ENCODE results near the gene TOP1.

Gene TOP1

DNA sequence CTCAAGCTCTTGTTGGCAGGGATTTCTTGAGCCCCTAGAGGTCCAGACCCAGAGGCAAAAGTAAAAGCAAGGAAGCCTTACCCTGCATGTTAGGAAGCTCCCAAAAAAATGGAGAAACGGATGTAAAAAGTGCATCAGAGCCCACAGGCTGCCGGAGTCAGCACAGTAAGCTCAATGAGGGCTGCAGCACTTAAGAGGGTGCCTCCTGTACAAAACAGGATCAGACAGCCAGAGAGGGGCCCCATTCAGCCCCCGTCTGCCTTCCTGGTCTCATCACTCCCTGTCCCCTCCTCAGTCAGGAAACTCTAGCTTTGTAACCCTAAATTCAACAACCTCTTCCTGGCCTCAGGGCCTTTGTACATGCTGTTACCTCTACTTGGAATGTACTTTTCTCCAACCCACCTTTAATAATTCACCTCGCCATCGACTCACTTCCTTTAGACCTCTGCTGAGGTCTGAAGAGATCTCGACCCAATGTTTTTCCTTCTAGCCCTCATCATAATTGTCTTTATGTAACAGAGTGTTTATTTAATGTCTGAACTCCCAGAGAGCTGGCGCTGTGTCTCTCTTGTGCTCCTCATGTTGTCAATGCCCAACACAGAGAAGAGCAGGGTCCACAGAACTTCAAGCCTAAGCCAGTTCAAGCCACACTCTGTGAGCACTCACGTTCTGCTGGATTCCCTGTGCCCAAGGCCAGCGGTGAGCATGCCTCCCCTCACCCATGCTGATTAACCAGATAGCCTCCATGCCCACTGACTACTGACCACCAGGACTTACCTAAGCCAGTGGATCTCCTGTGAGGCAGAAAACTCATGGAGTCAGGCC is 106.0 kb downstream of the TOP1 start:
- no peak for FAIRE-seq

DNA sequence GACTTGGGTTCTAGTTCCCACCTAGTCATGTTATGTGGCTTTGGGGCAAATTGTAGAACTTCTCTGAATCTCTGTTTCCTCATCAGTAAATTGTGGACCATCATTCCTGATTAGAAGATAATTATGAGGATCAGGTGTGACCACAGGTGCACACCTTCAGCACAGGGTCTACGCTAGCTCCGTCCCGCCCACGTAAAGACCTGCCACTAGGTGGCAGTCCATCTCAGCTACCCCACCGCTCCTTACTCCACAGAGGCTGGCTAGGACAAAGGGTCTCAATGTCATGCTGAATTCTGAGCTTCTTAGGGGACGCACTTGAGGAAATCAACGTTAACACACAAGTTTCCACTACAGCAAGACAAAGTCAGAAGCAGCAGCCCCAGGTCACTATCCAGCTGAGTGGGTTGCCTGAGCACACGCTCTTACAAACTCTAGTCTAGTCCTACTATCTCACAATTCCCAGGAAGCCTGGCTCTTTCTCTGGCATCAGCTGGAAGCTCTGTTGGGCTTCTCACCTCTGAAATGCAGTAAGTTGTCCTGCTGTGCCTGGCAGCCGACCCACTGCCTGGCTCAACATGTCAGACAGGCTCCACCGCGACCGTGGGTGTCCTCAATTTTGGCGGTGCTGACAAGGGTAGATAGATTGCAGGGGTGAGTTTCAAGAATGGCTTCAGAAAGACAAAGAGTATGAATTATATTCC is 106.7 kb downstream of the TOP1 start:
- no peak for FAIRE-seq

DNA sequence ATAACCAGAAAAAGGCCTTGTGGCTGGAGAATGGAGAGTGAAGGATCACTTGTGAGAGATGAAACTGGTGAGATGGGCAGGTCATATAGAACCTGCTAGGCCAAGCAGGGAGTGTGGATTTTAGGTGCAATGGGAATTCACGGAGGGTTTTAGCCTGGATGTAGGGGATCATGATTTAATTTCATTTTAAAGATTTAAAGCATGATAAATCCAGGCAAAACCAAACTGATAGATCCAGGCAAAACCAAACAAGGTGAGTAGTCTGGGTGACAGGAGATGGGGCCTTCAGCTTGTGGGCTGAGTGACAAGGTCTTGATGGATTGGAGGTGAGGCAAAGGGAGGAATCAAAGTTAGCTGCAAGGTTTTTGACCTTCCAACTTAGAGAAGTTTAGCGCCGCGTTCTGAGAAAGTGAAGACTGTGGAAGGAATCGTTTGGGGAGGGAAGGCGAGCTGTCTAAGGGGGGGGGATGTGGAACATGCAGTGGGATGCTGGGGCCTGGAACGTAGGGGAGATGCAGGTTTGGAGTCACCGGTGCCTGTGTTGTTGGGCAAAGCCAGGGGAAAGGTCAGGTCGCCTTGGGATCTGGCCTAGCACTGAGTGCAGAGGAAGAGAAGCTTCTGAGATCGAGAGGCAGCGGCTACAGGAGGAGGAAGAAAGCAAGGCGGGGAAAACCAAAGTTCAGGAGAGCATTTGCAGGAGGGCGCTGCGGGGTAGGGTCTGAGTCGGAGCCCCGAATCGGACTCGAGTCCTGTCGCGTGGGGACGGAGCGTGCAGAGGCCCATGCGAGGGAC is 107.5 kb downstream of the TOP1 start:
- no peak for FAIRE-seq

DNA sequence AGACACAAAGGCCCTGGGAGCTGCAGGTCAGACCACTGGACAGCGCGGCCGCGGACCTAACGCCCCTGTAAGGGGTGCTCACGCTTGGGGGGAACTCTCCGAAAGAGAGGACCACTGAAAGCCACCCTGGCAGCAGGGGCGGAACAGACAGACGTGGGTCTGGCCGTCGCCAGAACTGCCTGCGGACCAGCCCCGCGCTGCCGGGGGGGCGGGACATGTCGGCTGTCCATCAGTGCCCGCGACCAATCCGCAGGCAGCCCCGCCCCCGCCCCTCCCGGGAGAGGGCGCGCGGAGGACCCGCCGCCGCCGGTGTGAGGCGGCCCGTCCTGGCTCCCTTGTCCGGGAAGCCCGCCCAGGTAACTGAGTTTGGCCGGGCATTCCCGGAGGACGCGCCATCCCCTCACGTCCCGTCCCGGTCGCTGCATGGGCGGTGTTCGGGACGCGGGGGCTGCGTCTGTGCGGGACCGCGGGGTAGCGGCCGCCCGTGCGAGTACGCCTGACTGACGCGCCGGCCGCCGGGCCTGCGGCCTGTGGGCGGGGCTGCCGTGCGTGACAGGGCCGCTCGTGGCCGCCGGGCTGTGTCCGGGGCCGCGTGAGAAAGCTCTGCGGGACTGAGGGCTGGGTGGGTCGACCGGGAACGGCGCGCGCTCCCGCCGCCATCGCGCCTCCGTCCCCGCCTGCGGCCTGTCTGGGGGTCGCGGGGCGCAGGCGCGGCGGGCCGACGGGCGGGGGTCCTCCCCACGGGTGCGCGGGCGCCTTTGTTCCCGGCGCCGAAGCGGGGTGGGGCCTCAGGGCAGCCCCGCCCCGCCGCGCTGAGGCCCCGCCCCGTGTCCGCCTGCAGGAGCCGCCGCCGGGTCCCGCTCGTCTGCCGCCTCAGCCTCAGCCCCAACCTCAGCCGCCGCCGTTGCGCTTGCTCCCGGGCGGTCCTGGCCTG is 108.3 kb downstream of the TOP1 start, which contains the start of gene PLCG1:
TSS of gene PLCG1 (plus strand) at position 864 of the 934 bp plus-strand sequence. CDS start 99 bp downstream, outside the sequence.
- FAIRE-seq, result no peak

DNA sequence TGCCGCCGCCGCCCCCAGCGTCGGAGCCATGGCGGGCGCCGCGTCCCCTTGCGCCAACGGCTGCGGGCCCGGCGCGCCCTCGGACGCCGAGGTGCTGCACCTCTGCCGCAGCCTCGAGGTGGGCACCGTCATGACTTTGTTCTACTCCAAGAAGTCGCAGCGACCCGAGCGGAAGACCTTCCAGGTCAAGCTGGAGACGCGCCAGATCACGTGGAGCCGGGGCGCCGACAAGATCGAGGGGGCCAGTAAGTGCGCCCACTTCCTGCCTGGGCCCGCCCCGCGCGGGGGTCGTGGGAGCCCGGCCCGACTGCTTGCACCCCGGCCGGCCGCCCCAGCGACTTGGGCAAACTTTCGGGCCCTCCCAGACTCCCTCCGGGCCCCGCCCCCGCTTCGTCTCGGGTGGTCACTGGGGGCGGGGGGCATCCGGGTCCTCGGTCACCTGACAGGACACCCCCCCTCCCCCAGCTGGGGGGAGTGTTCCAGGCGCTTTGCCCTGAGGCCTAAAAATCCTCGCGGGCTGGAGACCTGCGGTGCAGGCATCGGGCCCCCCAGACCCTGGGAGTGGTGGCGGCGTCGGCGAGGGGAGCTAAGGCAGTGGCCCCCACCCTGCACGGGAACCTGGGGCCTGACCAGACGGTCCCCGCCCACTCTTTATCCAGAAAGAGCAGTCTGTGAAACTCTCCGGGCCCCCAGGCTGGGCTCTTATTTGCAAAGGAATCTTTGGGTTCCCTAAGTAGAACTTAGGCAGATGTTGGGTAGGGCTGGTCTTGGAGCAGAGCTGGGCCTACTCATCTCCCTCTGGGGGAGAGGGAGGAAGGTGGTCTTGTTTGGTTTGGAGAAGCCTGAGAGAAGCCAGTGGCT is 109.2 kb downstream of the TOP1 start:
- FAIRE-seq, result no peak

DNA sequence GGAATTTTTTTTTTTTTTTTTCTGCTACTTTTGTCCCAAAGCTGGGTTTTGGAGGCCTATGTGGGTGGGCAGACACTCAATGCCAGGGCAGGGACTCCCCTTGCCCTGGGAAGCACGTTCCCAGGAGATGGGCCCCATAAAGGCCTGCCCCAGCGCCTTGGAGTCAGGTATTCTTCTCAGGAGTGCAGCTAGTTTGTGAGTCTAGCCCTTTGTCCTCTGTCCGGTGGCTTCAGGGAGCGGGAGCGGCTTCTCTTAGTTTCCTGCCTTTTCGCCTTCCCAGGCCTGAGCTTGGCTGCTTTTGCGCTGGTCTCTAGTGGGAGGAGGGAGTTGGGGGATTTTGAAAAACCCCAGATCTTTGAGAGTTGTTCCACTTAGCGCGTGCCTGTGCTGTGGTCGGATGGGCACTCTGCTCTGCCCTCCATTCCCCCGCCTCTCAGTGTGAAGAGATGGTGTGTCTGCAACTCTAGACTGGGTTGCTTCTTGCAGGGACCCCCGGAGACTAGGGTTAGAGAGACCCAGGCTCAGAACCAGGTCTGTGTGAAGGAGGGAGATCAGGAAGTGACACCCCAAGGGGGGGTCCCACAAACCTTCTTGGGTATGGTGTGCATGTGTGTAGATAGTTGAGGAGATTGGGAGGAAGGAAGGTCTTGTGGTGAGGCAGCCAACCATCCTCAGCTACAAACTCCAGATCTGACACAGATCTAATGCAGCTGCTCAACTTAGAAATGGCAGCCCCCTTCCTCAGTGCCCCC is 110.0 kb downstream of the TOP1 start:
- FAIRE-seq, result no peak

DNA sequence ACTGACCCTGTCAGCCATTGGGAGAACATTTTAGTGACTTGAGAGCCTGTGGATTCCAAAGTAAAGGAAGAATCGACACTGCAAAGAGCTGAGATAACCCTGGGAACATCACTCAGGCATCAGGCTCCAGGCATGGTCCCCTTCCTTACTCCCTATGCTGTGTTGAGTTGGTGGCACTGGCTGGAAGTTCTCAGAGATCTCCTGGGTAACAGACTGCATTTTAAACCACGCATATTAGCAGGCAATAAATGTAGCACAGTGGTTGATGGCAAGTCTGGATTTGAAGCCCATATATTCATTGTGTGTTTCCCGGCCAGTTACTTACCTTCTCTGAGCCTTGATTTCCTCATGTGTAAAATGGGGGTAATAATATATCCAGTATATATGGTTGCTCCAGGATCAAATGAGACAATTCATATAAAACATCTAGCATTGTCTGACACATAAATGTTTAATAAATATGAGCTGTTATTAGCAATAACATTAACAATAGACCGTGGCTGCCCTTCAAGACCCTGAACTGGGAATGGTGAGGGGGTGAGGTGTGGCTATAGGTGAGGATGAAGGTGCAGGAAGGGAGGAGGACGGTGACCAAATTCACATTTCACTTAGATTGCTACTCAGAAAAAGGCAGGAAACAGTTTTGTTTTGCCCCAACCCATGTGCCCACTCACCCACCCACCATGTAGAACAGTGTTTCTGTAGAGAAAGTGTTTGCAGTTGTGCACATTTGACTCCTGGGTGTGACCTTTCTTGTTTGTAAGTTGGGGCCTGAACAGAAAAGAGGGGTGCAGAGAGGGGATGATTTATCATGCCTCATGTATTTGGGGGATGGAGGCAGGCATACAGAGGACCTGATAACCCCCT is 110.8 kb downstream of the TOP1 start:
- FAIRE-seq, result no peak

DNA sequence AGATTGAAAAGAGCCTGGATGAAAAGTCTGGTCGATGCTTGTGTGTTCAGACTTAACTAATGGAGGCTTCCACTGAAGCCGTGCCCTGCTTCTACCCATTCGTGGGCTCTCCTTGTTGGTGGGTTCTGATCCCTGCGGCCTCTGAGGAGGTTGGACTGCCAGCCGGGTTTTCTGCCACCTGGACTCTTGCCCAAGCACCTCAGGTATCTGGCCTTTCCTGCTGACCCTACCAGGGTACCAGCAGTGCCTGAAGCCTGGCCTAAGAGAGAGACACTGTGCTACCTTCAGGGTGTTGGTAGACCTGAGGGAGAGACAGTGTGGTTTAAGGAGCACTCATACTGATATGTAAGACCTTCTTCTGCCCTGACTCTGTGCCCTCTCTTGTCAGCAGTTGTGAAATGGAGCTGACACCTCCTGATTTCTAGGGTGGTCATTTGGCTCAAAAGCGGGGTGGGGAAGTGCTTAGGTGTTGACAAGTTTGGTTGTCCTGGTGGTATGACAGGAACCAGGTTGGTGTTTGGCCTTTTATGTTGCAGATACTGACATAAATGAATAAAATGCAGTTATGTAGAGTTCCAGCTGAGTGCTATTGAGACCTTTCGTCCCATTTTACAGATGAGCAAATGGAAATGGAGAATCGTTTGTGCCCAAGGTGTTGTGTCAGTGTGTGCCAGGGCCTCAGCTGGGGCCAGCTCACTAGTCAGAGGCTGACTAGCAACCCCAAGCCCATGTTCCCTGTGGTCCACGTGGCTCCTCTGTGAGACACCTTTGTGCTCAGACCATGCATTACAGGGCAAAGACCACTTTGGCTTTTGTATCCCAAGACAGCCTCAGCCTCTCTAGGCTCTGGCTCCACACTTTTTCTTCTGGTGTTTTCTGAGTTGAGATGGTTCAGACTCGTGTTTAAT is 111.9 kb downstream of the TOP1 start:
- no peak for FAIRE-seq

DNA sequence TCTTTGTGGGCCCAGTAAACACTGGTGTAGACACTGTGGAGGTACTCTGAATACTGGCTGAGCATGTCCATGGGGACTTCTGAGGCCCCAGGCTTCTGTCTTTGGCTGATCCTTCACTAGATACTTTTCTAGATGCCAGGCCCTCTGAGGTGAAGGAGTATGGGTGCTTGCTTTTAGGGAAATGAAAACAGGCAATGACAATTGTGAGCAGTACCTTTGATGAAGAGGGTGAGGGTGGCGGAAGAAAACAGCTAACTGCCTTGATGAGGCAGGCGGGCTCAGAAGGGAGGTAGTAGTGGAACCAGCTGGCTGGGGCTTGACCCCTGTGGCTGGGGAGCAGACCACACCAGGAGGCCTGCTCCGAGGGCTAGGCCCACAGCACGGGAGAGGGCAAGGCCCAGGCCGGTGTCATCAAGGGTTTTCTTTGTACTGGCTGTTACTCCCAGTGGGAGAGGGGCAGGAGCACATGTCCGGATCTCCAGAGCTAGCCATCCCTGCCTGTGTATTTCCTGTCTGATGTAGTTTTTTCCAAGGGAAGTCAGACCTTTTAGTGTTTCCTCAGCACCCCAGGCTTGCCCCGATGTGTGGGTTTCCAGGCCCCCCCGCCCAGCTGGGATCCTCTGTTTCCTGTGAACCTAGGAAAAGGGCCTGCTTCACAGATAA is 112.7 kb downstream of the TOP1 start:
- FAIRE-seq, result no peak

DNA sequence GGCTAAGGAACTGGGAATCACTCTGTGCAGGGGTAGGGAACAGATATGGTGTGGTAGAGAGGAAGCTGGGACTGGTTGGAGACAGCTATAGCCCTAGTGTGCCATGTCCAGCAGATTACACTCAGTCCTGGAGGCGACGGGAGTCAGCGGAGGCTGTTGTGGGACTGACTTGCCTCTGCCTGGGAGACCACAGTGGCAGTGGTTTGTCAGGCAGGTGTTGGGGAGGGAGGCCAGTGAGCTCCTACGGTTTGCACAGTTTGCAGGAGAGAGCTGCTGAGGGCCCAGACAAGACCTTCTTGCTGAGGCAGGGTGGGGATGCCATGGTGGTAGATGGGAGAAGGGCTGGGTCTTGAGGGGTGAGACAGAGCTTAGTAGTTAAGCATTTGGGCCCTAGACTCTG is 113.6 kb downstream of the TOP1 start:
- FAIRE-seq, result no peak

DNA sequence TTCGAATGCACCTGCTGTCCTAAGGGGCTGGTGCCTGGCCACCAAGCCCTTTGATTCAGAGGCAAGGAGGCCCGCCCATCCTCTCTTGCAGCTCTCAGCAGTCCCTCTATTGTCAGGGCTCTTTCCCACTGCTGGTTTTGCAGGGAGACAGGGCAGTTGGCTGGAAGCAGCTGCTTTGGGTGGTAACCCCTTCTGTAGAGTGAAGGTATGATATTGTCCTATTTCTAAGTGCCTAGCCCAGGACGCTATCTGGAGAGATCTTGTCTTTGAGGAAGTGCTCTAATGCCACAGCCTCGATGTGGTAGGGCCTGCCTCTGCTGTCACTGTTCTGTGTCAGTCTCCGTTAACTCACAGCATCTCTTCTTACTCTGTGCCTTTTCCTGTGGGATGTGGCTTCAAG is 114.3 kb downstream of the TOP1 start:
- no peak for FAIRE-seq

DNA sequence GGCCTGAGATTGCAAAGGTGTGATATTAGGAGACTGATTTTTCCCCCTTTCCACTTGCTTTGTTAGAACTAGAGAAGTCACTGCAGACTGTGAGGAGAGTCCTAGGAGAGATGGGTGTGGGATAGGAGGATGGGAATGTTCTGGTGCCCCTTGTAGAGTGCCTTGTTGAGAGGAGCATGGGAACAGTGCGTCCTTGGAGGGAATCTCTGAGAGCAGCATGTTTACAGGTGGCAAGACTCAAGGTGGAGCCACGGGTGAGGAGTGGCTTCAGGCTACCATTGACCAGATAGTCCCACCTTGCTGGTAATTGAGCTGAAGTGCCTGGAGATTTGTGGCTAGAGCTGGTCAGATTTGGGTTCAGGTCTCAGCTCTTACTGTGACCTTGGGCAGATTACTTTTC is 114.7 kb downstream of the TOP1 start:
- FAIRE-seq, result no peak

DNA sequence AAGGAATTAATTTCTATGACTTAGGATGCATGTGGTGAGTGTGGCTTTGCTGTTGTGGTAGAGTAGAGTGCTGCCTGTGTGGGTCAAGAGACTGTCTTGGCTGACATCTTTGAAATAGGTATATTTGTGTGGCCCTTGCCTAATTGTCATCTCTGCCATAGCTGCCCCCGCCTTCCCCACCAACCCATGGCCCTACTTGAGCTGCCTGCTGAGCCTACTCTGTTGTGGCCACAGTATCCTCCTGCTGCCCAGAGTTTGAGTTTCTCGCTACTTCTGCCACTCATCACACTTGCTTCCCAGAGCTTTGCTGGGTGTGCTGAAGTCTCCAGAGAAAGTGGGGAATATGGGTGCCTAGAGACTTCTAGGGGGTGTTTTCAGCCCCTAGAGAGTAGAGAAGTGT is 116.7 kb downstream of the TOP1 start:
- FAIRE-seq, result no peak

DNA sequence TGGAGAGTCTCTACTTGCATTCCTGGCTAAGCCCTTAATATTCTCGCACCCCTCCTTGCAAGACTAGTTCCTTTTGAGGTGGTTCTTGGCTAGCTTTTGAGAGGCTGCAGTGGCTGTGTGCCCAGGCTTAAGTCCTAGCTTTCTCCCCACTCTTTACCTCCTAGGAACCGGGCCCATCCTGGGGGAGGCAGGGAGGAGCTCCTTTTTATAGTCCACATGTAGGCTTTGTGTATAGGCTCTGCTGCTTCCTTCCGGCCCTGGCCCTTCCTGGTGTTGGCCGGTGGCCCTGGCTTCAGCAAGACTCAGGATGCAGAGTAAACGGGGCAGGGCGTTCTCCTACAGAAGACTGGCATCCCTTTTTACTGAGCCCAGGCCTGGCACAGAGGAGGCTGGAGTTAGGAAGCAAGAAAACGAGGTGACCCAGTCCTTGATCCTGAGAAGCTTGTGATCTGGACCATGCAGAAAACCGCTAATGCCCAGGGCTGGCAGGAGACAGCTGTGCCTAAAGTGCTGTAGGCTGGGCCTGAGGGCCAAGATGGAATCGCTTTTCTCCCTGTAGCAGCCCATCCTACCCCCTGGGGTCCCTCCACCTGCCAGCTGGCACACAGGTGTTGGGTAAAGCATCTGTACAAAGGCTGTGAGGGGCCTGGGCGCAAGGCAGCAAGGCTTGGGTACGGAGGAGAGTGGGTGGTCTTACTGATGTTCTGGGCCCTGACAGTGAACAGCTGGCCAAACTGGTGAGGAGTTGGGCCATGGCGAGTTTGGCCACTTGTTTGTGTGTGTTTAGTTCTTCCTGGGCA is 117.4 kb downstream of the TOP1 start:
- FAIRE-seq, result no peak

DNA sequence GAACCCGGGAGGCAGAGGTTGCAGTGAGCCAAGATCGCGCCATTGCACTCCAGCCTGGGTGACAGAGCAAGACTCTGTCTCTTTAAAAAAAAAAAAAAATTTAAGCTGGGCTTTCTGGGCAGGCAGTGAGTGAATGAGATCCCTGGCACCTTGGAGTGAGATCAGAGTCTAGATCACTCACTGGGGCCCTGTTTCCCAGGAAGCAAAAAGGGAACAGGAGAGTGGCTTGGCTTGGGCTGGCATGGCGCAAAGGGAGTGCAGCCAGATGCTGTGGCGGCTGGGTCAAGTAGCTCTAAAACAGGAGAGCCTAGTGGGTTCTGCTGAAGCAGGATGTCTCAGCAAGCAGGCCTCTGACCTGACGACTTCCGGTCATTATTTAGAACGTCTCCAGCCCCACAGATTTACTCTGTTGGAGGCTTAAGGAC is 119.2 kb downstream of the TOP1 start:
- FAIRE-seq, result no peak

DNA sequence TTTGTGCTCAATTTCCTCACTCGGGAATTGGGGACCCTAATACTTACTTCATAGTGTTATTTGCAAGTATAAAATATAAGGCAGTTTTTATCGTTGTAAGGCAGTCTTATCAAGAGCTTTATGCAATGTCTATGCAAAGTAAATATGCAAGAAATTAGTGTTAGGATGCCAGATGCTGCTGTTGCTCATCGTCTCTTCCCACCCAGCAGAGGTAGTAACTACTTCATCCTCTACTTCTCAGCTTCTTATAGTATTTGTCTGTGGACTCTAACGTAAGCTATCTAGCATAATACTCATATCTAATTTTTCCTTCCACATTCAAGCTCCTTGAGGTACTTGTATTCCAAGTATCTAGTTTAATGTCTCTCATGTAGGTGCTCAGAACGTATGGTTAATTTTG is 120.3 kb downstream of the TOP1 start:
- no peak for FAIRE-seq

DNA sequence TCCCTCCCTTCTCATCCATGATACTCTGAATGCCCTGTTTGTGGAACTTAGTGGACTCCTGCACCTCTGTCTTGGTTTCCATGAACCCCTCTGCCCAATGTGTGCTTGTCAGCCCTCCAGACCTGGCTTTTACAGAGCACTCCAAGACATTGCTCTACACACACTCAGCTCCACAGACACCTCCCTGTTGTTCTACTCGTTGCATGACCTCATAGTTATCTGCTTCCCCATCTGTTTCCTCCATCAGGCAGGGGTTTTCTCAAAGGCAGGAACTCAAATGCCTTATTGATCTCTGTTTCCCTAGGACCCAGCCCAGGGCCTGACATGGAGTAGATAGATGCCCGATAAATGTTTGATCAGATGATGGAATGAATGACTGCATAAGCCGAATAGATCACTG is 122.0 kb downstream of the TOP1 start:
- no peak for FAIRE-seq

All from A204.1 (cell line).